ENCODE results near the gene KDM4B. TPM values are rescaled to one million over a fixed set of nuclear protein-coding genes. Genes with fewer than 3 reads are reported as not detected.

The KDM4B gene
- total RNA-seq, 4 donors from 2014 or later = 14.0 to 39.9 (median 19.5) TPM

GRCh38 chr19:5120321-5120720 lies 151.4 kb downstream of the KDM4B start:
- intact Hi-C loops (cut with DNase I) = no loop called here
- Histone ChIP-seq H3K36me3 (peaks cover 4 to 93% (median 9%) of the 10 kb centered on the region in 3 donors), H3K4me3 (no peak overlapping the region), H3K9me3 (no peaks in the 10 kb centered on the region), H3K4me1 (no peaks in the 10 kb centered on the region), H3K27me3 (no peaks in the 10 kb centered on the region), H3K27ac (no peak overlapping the region)
- 100% methylated on average over 1 of the region's 8 CpGs; no CpG with 5 or more reads in 1 of the 2 donors for WGBS, 2 donors
- no peak for DNase-seq
- TF ChIP-seq POLR2A (IDR thresholded peaks at IDR 0.05) (no peak), CTCF (IDR thresholded peaks at IDR 0.05) (no peak)

GRCh38 chr19:5120833-5121232 lies 151.9 kb downstream of the KDM4B start:
- TF ChIP-seq POLR2A (IDR thresholded peaks at IDR 0.05) = no peak
- TF ChIP-seq CTCF (IDR thresholded peaks at IDR 0.05) = no peak
- intact Hi-C loops (cut with DNase I) = no loop called here
- no peaks in the 10 kb centered on the region for H3K9me3 ChIP-seq
- peaks cover 4 to 93% (median 9%) of the 10 kb centered on the region in 3 donors for H3K36me3 ChIP-seq
- no peak for DNase-seq
- no peaks in the 10 kb centered on the region for H3K27me3 ChIP-seq
- WGBS, 2 donors = no CpG with 5 or more reads among the region's 9 CpGs
- no peak overlapping the region for H3K27ac ChIP-seq
- no peaks in the 10 kb centered on the region for H3K4me1 ChIP-seq
- H3K4me3 ChIP-seq = no peak overlapping the region

GRCh38 chr19:5121266-5122120 lies 152.6 kb downstream of the KDM4B start:
- no peaks in the 10 kb centered on the region for H3K4me1 ChIP-seq
- TF ChIP-seq CTCF (IDR thresholded peaks at IDR 0.05) = no peak
- no peak for TF ChIP-seq POLR2A (IDR thresholded peaks at IDR 0.05)
- intact Hi-C loops (cut with DNase I) = no loop called here
- WGBS, 2 donors = 95 to 97% methylated on average over 20 to 25 of the region's 28 CpGs
- H3K27me3 ChIP-seq = no peaks in the 10 kb centered on the region
- no peaks in the 10 kb centered on the region for H3K9me3 ChIP-seq
- H3K27ac ChIP-seq = no peak overlapping the region
- H3K36me3 ChIP-seq = peaks cover 4 to 99% (median 9%) of the 10 kb centered on the region in 3 donors
- H3K4me3 ChIP-seq = no peak overlapping the region
- no peak for DNase-seq

GRCh38 chr19:5122121-5122400 lies 153.1 kb downstream of the KDM4B start:
- DNase-seq = no peak
- intact Hi-C loops (cut with DNase I) = no loop called here
- 51 to 83% methylated on average over 3 to 4 of the region's 4 CpGs for WGBS, 2 donors
- H3K27ac ChIP-seq = no peak overlapping the region
- peaks cover 4 to 99% (median 9%) of the 10 kb centered on the region in 3 donors for H3K36me3 ChIP-seq
- TF ChIP-seq POLR2A (IDR thresholded peaks at IDR 0.05) = no peak
- TF ChIP-seq CTCF (IDR thresholded peaks at IDR 0.05) = no peak
- H3K4me3 ChIP-seq = no peak overlapping the region
- H3K9me3 ChIP-seq = no peaks in the 10 kb centered on the region
- no peaks in the 10 kb centered on the region for H3K27me3 ChIP-seq
- peaks cover 0 to under 1% (median 0%) of the 10 kb centered on the region in 3 donors for H3K4me1 ChIP-seq

- peaks cover 4 to 98% (median 9%) of the 10 kb centered on the region in 3 donors for H3K36me3 ChIP-seq
- intact Hi-C loops (cut with DNase I) = no loop called here
- H3K27ac ChIP-seq = no peak overlapping the region
- H3K9me3 ChIP-seq = no peaks in the 10 kb centered on the region
- DNase-seq = no peak
- 88 to 94% methylated on average over 14 to 16 of the region's 30 CpGs for WGBS, 2 donors
- no peaks in the 10 kb centered on the region for H3K27me3 ChIP-seq
- H3K4me1 ChIP-seq = peaks cover 0 to 8% (median 2%) of the 10 kb centered on the region in 3 donors
- no peak overlapping the region for H3K4me3 ChIP-seq
- no peak for TF ChIP-seq CTCF (IDR thresholded peaks at IDR 0.05)
- no peak for TF ChIP-seq POLR2A (IDR thresholded peaks at IDR 0.05)
Observed at GRCh38 chr19:5122671-5123409, 153.9 kb downstream of the KDM4B start.
